Amniotic stem cell (primary cell): ENCODE results near the gene SOCS1.
"Not testable (repeated sequence)": the region's sequence is repeated elsewhere in the genome, so short reads cannot be mapped to it uniquely, and the experiment has no call there.

ENCODE experiments used
- DNase-seq: peaks from one replicate; lab custom pipeline; 2025; lab: John Stamatoyannopoulos, UW

Gene SOCS1

GRCh38 chr16:11255737-11256660 lies at the start of gene SOCS1:
TSS of gene SOCS1 (minus strand) at chr16:11256204. CDS start at chr16:11255478, 726 bp downstream.
- DNase-seq, result peak; percentile 74

- no peak for DNase-seq
Observed at GRCh38 chr16:11303405-11304138, 47.6 kb upstream of the SOCS1 start.

GRCh38 chr16:11302977-11303376 lies 47.0 kb upstream of the SOCS1 start:
- DNase-seq, result no peak

- no peak for DNase-seq
Observed at GRCh38 chr16:11301645-11302501, 45.9 kb upstream of the SOCS1 start.

- DNase-seq, result no peak
Observed at GRCh38 chr16:11300560-11300892, 44.5 kb upstream of the SOCS1 start.

- no peak for DNase-seq
Observed at GRCh38 chr16:11299865-11300559, 44.0 kb upstream of the SOCS1 start.

GRCh38 chr16:11298950-11299547 lies 43.0 kb upstream of the SOCS1 start:
- not testable (repeated sequence) for DNase-seq

GRCh38 chr16:11298143-11298900 lies 42.3 kb upstream of the SOCS1 start:
- DNase-seq, result no peak

- DNase-seq, result no peak
Observed at GRCh38 chr16:11297492-11298142, 41.6 kb upstream of the SOCS1 start.

GRCh38 chr16:11296706-11297491 lies 40.9 kb upstream of the SOCS1 start:
- DNase-seq, result no peak

- DNase-seq, result no peak
Observed at GRCh38 chr16:11296351-11296705, 40.3 kb upstream of the SOCS1 start.

- no peak for DNase-seq
Observed at GRCh38 chr16:11295672-11296071, 39.7 kb upstream of the SOCS1 start.

GRCh38 chr16:11292076-11292748 lies 36.2 kb upstream of the SOCS1 start:
- no peak for DNase-seq

GRCh38 chr16:11291091-11291703 lies 35.2 kb upstream of the SOCS1 start:
- DNase-seq, result no peak

GRCh38 chr16:11290102-11290893 lies 34.3 kb upstream of the SOCS1 start:
- DNase-seq, result no peak

GRCh38 chr16:11289696-11290095 lies 33.7 kb upstream of the SOCS1 start:
- not testable (repeated sequence) for DNase-seq

GRCh38 chr16:11289202-11289601 lies 33.2 kb upstream of the SOCS1 start:
- no peak for DNase-seq
